MM.1S (cell line): ENCODE data around the gene ERFL.
A peak's percentile ranks its signal among the peaks of the same experiment; 100 is the strongest.
"Not testable (repeated sequence)": the region's sequence is repeated elsewhere in the genome, so short reads cannot be mapped to it uniquely, and the experiment has no call there.

ENCODE experiments used
- DNase-seq: peaks from one replicate; pipeline ENCODE4 v3.0.0-alpha.2; 2015
- H2AFZ ChIP-seq: fragments of 300-600 bp; sonication (generic); 2 replicates; pipeline ENCODE4 v1.6.0; 2016; ENCODE audit warnings: antibody characterized with exemption, low read length
- H3F3A ChIP-seq: fragments of 300-600 bp; sonication (generic); 2 replicates; pipeline ENCODE4 v1.6.1; 2016; ENCODE audit warnings: mild to moderate bottlenecking, antibody characterized with exemption, low read length, moderate library complexity, mixed read lengths; ENCODE audit not compliant: insufficient read depth
- H3K27ac ChIP-seq: fragments of 300-600 bp; sonication (generic); 2 replicates; pipeline ENCODE4 v1.5.1; 2016; ENCODE audit warnings: mild to moderate bottlenecking, low read length
- H3K27me3 ChIP-seq: fragments of 300-600 bp; sonication (generic); replicated peaks from 2 replicates; pipeline ENCODE4 v1.6.0; 2016; ENCODE audit warnings: low read length; ENCODE audit not compliant: insufficient read depth
- H3K36me3 ChIP-seq: fragments of 300-600 bp; sonication (generic); replicated peaks from 2 replicates; pipeline ENCODE4 v1.6.1; 2016; ENCODE audit warnings: mild to moderate bottlenecking, low read length, mixed read lengths; ENCODE audit not compliant: insufficient read depth
- H3K4me1 ChIP-seq: fragments of 300-600 bp; sonication (generic); 2 replicates; pipeline ENCODE4 v1.6.1; 2016; ENCODE audit warnings: low read length, mixed read lengths
- H3K4me2 ChIP-seq: fragments of 300-600 bp; sonication (generic); 2 replicates; pipeline ENCODE4 v1.6.0; 2016; ENCODE audit warnings: low read depth, low read length
- H3K4me3 ChIP-seq: fragments of 300-600 bp; sonication (generic); 2 replicates; pipeline ENCODE4 v1.5.1; 2016; ENCODE audit warnings: low read length, mixed read lengths
- H3K79me2 ChIP-seq: fragments of 300-600 bp; sonication (generic); 2 replicates; pipeline ENCODE4 v1.6.1; 2016; ENCODE audit warnings: mixed run types, low read length, mixed read lengths
- H3K9ac ChIP-seq: fragments of 300-600 bp; sonication (generic); 2 replicates; pipeline ENCODE4 v1.6.1; 2016; ENCODE audit warnings: low read length, mixed read lengths
- H3K9me2 ChIP-seq: fragments of 300-600 bp; sonication (generic); replicated peaks from 2 replicates; pipeline ENCODE4 v1.6.1; 2016; ENCODE audit warnings: mild to moderate bottlenecking, low read length, mixed read lengths; ENCODE audit not compliant: insufficient read depth
- H3K9me3 ChIP-seq: fragments of 300-600 bp; sonication (generic); replicated peaks from 2 replicates; pipeline ENCODE4 v1.6.1; 2016; ENCODE audit warnings: mild to moderate bottlenecking, low read length, mixed read lengths; ENCODE audit not compliant: insufficient read depth
- H4K20me1 ChIP-seq: fragments of 300-600 bp; sonication (generic); 2 replicates; pipeline ENCODE4 v1.6.1; 2016; ENCODE audit warnings: mild to moderate bottlenecking, low read length, moderate library complexity, mixed read lengths; ENCODE audit not compliant: insufficient read depth
- EZH2 ChIP-seq: fragments of 300-600 bp; sonication (generic); optimal IDR thresholded peaks from 2 replicates; pipeline ENCODE3; 2017; ENCODE audit warnings: low read depth, mild to moderate bottlenecking, antibody characterized with exemption, low read length, mixed read lengths
- EZH2phosphoT487 ChIP-seq: fragments of 300-600 bp; sonication (generic); IDR thresholded peaks from 2 replicates; pipeline ENCODE4 v1.6.1; 2018; ENCODE audit warnings: antibody characterized with exemption, low read length
- TF ChIP-seq, protein P1 (sequence below): fragments of 300-600 bp; sonication (generic); IDR thresholded peaks from 2 replicates; pipeline ENCODE4 v1.5.1; 2016; ENCODE audit warnings: antibody characterized with exemption, low read length, mixed read lengths

Gene ERFL

GRCh38 chr19:41915776-41916414 lies 12.4 kb downstream of the ERFL start:
- Histone ChIP-seq H3K9ac (no peak overlapping the region), H3K27me3 (peaks cover 67% of the 10 kb centered on the region), H4K20me1 (no peaks in the 10 kb centered on the region)

DNA sequence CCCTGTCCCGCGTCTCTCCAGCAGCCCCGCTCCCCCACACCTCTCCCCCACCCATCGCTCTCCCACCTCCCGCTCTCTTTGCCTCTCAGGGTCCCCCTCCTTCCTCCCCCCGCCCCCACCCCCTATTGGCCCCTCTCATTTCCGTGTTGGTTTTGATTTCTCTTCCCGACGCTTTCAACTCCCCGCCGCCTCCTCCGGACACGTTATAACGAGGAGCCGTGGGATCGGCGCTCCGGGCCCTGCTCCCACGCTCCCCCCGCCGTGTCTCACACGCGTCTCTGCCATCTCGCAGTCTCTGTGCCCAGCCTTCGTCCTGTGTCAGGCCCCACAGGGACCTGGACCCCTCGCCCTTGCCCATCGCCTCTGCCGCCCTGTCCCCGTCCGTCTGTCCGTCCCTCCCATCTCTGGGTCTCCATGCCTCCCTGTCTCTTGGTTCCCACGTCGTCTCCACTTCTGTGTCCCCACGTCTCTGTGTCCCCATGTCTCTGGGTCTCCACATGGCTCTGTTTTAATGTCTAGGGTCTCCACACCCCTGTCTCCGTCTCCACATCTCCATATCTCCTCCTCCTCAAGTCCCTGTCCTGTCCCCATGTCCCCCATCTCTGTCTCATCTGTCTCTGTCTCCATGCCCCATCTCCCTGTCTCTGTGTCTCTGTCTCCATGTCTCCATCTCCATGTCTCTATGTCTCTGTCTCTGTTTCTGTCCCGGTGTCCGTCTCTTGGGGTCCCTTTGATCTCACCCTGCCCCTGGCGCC lies 13.1 kb downstream of the ERFL start:
- Histone ChIP-seq H4K20me1 (no peaks in the 10 kb centered on the region), H3K4me3 (no peak overlapping the region; the same call in 1 of the 2 replicates), H3K9ac (no peak overlapping the region), H3K4me2 (peak overlapping the region; percentile 47; the same call in 1 of the 2 replicates), H3K27ac (no peak overlapping the region), H3K79me2 (no peaks in the 10 kb centered on the region), H3K4me1 (no peaks in the 10 kb centered on the region), H3F3A (no peaks in the 10 kb centered on the region), H3K9me2 (no peaks in the 10 kb centered on the region), H3K9me3 (no peaks in the 10 kb centered on the region), H2AFZ (no peak overlapping the region), H3K36me3 (no peaks in the 10 kb centered on the region), H3K27me3 (peaks cover 66% of the 10 kb centered on the region)
- no peak for DNase-seq
- TF ChIP-seq, protein P1, sequence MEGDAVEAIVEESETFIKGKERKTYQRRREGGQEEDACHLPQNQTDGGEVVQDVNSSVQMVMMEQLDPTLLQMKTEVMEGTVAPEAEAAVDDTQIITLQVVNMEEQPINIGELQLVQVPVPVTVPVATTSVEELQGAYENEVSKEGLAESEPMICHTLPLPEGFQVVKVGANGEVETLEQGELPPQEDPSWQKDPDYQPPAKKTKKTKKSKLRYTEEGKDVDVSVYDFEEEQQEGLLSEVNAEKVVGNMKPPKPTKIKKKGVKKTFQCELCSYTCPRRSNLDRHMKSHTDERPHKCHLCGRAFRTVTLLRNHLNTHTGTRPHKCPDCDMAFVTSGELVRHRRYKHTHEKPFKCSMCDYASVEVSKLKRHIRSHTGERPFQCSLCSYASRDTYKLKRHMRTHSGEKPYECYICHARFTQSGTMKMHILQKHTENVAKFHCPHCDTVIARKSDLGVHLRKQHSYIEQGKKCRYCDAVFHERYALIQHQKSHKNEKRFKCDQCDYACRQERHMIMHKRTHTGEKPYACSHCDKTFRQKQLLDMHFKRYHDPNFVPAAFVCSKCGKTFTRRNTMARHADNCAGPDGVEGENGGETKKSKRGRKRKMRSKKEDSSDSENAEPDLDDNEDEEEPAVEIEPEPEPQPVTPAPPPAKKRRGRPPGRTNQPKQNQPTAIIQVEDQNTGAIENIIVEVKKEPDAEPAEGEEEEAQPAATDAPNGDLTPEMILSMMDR, result no peak
- no peak for TF ChIP-seq EZH2

More at GRCh38 chr19:41915776-41916414, 12.4 kb downstream of the ERFL start:
- Histone ChIP-seq H3F3A (no peaks in the 10 kb centered on the region), H2AFZ (no peak overlapping the region), H3K36me3 (no peaks in the 10 kb centered on the region), H3K4me1 (no peaks in the 10 kb centered on the region), H3K4me2 (no peak overlapping the region), H3K27ac (no peak overlapping the region), H3K4me3 (no peak overlapping the region), H3K79me2 (no peaks in the 10 kb centered on the region), H3K9me2 (no peaks in the 10 kb centered on the region), H3K9me3 (no peaks in the 10 kb centered on the region)
- DNase-seq, result no peak
- no peak for TF ChIP-seq EZH2
- no peak for TF ChIP-seq EZH2phosphoT487
- TF ChIP-seq, protein P1, result no peak

DNA sequence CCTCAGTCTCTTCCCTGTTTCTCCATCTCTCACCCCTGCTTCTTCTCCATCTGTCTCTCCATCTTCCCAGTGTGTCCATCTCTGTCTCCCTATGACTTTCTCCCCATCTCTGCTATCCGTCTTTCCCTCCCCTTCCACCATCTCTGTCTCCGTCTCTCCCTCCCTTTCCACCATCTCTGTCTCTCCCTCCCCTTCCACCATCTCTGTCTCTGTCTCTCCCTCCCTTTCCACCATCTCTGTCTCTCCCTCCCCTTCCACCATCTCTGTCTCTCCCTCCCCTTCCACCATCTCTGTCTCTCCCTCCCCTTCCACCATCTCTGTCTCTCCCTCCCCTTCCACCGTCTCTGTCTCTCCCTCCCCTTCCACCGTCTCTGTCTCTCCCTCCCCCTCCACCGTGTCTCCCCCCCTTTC lies 13.8 kb downstream of the ERFL start:
- H3K27ac ChIP-seq, H3K4me1 ChIP-seq, H3K4me2 ChIP-seq, H2AFZ ChIP-seq, H3F3A ChIP-seq, H3K9ac ChIP-seq, H3K36me3 ChIP-seq, H3K79me2 ChIP-seq, H4K20me1 ChIP-seq, H3K9me3 ChIP-seq, DNase-seq, H3K9me2 ChIP-seq, H3K4me3 ChIP-seq: not testable (repeated sequence)
- peaks cover 64% of the 10 kb centered on the region for H3K27me3 ChIP-seq
